Spleen (tissue), 7 donors: ENCODE measurements around the gene CRHBP.

Source experiments
- POLR2A ChIP-seq, 3 donors: fragments of 450-650 bp; IDR thresholded peaks; one replicate each; pipeline ENCODE4 v1.5.1; 2017; ENCODE audit warnings: antibody characterized with exemption in 3 of 3, mild to moderate bottlenecking in 1 of 3
- POLR2AphosphoS5 ChIP-seq, 3 donors: sonication (generic); formaldehyde crosslinking; IDR thresholded peaks; one replicate each; pipeline ENCODE4 v1.5.1; 2017; ENCODE audit warnings: antibody characterized with exemption in 3 of 3
- TF ChIP-seq, protein P1 (sequence below), 11 experiments: fragments of 200-600 bp in 7 of 11; fragments of 450-650 bp in 4 of 11; sonication (generic) in 4 of 11; IDR thresholded peaks in 8 of 11; conservative IDR thresholded peaks in 3 of 11; 1 replicate in 7 of 11; 2 replicates in 4 of 11; pipeline versions ENCODE4 v1.4.0 to v1.8.0; 2016 to 2021; ENCODE audit warnings: antibody characterized with exemption in 11 of 11, inconsistent platforms in 4 of 11, mild to moderate bottlenecking in 1 of 11
- donor health status: DM: no; HTN: no; CAD: no; lungs with moderate emphysema.
- donor health status: DM: no; HTN: no; CAD: no.
- donor health status: DM: no; HTN: no; CAD: no.

DNA sequence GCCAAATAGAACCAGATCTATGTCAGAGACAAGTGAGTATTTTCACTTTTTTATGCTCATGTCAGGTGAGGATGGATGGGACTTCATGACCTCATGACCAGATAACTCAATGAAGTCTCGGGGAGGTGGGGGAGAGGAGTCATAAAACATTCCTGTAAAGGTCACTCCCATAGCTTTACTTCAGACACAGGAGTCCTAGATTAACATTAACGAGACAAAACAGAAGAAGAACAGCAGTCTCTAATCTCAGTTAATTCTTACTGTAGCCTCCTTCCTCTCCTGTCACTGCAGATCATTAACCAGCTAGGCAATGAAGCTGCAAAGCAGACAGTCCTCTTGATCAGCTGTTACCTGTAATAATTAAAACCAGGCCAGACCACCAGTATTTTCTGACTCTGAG, 11.2 kb downstream of the CRHBP start:
- TF ChIP-seq POLR2AphosphoS5 (IDR thresholded peaks at IDR 0.05) (no peak), POLR2A (IDR thresholded peaks at IDR 0.05) (no peak)
- TF ChIP-seq, protein P1, sequence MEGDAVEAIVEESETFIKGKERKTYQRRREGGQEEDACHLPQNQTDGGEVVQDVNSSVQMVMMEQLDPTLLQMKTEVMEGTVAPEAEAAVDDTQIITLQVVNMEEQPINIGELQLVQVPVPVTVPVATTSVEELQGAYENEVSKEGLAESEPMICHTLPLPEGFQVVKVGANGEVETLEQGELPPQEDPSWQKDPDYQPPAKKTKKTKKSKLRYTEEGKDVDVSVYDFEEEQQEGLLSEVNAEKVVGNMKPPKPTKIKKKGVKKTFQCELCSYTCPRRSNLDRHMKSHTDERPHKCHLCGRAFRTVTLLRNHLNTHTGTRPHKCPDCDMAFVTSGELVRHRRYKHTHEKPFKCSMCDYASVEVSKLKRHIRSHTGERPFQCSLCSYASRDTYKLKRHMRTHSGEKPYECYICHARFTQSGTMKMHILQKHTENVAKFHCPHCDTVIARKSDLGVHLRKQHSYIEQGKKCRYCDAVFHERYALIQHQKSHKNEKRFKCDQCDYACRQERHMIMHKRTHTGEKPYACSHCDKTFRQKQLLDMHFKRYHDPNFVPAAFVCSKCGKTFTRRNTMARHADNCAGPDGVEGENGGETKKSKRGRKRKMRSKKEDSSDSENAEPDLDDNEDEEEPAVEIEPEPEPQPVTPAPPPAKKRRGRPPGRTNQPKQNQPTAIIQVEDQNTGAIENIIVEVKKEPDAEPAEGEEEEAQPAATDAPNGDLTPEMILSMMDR (IDR thresholded peaks at IDR 0.05 in 8 of 11, conservative IDR thresholded peaks at IDR 0.05 in 3 of 11), result no peak
